Epithelial cell of esophagus (primary cell): Measurements from ENCODE around the gene CACNA1B.

Experiments used
- DNase-seq: peaks from one replicate; pipeline ENCODE4 v3.0.0; 2010; ENCODE audit warnings: low read depth
- H3K4me3 ChIP-seq: 2 replicates; pipeline ENCODE4 v1.5.1; 2011; ENCODE audit warnings: mild to moderate bottlenecking, low read length, control low read depth
- TF ChIP-seq, protein P1 (sequence below): IDR thresholded peaks from 2 replicates; pipeline ENCODE4 v1.5.1; 2011; ENCODE audit warnings: low read depth, mild to moderate bottlenecking, low read length, control low read depth, inconsistent platforms; ENCODE audit not compliant: insufficient read depth; ENCODE audit errors: missing control alignments

Gene CACNA1B

DNA sequence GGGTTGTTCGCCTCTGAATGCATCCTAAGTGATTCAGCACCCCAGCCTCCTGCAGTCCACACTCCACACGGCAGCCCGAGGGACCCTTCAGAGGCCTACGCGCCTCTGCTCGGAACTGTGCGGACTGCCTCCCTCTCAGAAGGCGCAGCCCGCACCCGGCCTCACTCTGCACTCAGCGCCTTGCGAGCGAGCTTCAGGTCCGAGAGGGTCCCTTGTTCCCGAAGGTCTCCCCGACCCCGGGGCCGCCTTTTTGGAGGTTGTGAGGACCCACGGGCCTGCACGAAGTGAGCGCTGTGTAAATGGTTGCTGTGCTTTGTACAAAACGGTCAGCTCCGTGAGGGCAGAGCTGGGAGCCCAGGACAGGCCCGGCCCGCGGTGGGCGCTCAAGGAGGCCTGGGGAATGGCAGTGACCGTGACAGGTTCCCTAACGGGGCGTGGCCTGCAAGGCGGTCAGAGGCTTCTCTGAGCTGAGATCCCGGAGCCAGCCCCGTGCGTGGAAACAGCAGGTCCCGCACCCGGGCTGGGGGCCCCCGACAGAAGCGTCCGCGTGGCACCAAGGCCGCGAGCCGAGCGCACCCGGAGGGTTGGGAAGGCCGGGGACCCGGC, 698 bp upstream of the CACNA1B start:
- TF ChIP-seq, protein P1, sequence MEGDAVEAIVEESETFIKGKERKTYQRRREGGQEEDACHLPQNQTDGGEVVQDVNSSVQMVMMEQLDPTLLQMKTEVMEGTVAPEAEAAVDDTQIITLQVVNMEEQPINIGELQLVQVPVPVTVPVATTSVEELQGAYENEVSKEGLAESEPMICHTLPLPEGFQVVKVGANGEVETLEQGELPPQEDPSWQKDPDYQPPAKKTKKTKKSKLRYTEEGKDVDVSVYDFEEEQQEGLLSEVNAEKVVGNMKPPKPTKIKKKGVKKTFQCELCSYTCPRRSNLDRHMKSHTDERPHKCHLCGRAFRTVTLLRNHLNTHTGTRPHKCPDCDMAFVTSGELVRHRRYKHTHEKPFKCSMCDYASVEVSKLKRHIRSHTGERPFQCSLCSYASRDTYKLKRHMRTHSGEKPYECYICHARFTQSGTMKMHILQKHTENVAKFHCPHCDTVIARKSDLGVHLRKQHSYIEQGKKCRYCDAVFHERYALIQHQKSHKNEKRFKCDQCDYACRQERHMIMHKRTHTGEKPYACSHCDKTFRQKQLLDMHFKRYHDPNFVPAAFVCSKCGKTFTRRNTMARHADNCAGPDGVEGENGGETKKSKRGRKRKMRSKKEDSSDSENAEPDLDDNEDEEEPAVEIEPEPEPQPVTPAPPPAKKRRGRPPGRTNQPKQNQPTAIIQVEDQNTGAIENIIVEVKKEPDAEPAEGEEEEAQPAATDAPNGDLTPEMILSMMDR = no peak
- H3K4me3 ChIP-seq = no peak overlapping the region
- no peak for DNase-seq

DNA sequence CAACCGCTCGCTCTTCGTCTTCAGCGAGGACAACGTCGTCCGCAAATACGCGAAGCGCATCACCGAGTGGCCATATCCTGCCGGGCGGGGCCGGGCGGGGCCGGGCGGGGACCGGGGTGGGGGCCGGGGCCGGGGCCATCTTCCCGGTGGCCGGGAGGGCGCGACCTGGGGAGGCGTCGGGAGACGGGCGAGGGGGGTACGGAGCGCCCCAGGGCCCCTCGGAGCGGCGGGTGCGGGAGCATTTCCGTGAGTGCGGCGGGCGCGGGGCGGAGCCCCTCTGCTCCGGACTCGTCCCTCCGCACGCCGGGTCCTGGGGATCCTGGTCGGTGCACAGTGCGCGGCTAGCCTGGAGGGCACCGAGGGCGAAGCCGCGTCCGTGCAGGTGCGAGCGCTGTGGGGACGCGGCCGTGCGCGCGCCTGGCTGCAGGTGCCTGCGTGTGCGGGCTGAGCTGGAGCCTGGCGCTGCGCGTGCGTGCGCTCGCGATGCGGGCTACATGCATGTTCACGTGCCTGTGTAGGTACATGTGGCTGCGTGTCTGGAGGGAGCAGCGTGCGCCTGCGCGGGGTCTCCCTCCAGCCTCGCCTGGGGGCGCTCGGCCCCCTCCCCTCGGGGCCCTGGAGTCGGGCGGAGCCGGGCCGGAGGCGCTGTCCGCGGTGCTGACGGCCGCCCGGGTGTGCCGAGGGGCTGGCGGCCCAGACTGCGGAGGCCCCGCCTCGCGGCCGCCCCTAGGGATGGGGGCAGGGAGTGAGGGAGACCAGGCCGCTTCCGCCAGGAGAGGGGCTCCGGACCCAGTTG, 762 bp downstream of the CACNA1B start:
- no peak overlapping the region for H3K4me3 ChIP-seq
- TF ChIP-seq, protein P1 = no peak
- DNase-seq = peak; percentile 9

DNA sequence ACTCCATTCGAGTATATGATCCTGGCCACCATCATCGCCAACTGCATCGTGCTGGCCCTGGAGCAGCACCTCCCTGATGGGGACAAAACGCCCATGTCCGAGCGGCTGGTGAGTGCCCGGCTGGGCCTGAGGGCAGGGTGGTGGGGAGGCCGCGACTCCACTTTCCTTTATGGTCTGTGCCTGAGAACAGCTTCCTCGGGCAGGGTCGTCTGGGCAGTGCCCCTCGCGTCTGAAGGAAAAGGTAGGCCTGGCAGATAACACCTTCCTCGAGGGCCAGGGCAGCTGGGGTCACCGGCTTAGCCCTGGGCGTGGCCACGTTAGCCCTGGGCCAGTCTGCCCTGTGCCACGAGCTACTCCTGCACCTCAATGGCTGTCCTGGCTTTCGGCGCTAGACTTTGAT, 1.5 kb downstream of the CACNA1B start:
- H3K4me3 ChIP-seq = no peak overlapping the region

DNA sequence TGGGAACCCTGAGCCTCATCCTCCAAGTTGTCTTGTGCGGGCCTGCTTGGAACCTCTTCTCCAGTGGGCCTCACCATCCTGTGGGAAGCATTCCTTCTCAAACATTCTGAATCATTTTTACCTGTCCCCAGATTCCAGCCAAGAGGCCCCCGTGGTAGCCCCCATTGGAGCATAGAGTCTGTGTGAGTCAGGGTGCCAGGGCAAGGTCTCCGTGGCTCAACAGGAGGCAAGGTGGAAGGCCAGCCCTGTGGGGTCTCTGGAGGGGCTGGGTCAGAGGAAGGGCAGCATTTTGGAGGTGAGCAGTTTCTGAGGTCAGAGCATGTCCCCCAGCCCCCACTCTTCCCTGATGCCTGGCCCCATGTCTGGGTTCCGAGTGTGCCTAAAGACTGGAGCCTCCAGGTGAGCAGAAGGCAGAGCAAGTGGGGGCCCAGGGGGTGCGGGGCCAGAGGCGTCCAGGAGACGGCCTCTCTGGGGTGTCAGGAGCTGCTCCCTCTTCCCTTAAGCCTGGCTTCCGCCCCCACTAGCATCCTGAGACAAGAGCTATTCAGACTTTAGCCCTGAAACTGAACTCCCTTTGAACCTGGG, 2.1 kb downstream of the CACNA1B start:
- TF ChIP-seq, protein P1 = no peak
- DNase-seq = no peak
- H3K4me3 ChIP-seq = no peak overlapping the region

More for the DNA sequence above, 1.5 kb downstream of the CACNA1B start:
- TF ChIP-seq, protein P1 = no peak
- DNase-seq = no peak

DNA sequence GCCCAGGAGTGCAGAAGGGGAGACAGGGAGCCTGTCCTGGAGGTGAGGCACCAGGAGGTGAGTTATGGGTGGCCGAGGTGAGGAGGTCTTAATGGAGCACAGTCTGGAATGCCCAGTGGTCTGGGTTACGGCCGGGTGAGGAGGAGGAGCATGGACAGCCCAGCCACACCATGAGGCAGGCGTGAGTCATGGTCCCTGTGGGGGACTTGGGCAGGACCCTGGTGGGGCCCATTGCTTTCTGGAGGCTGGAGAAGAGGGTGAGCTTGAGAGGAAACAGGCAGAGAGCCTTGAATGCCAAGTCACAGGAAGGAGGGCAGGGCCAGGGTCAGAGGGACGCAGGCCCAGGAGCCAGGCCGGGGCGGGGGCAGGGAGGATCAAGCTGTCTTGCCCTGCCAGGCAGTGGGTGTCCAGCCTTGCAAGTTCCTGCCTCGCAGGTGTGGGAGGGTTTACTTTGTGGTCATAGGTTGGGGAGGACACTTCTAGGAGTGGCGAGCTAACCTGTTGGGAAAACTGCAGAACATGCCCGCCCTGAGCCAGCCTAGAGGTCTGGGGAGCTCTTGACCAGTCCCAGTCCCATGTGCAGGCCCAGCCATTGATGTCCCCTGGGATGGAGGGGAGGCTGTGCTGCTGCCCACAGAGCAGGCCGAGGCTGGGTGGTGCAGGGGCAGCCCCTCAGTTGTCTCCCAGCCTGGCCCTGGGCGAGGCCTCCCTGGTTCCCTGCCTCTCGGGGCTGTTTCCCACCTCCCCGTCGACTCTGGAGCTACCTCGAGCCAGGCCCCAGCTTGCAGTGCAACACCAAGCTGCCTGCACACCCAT, 2.8 kb downstream of the CACNA1B start:
- TF ChIP-seq, protein P1 = no peak
- DNase-seq = no peak
- no peak overlapping the region for H3K4me3 ChIP-seq

DNA sequence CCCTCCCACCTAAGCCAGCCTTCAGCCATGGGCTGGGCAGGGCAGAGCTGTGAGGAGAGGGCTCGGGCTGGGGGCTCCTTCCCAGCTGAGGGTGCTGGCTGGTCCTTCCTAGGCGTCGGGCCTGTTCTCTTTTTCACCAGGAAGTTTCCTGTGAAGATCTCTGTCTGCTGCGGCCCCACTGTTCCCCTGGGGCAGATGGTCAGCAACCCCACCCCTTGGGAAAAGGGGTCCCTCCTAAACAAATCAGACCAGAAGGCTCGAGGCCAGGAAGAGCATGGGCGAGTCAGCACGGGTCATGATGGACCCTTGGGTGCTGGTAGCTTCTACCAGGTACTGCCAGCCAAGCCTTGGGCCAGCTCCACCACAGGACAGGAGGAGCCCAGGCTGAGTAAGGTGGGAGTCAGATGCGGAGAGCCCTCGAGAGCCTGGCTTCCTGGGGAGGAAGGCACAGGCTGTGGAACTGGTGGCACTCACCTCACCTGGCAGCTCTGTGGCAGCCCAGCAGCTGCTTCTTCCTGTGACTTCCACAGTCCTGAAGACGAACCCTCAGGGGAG, 3.5 kb downstream of the CACNA1B start:
- no peak for DNase-seq
- H3K4me3 ChIP-seq = no peak overlapping the region
- TF ChIP-seq, protein P1 = no peak
